Neutrophil (primary cell): ENCODE results near the gene DCUN1D5.

Experiments
- H3K27ac ChIP-seq: fragments of 200-600 bp; sonication (generic); 2 replicates; pipeline ENCODE4 v1.5.1; 2016; ENCODE audit warnings: mild to moderate bottlenecking, moderate library complexity
- H3K27me3 ChIP-seq: fragments of 200-600 bp; sonication (generic); 2 replicates; pipeline ENCODE4 v1.6.0; 2016; ENCODE audit warnings: mild to moderate bottlenecking
- H3K36me3 ChIP-seq: fragments of 200-600 bp; sonication (generic); 2 replicates; pipeline ENCODE4 v1.5.1; 2017
- H3K4me1 ChIP-seq, 2 experiments: fragments of 200-600 bp in 1 of 2; sonication (generic) in 1 of 2; 1 replicate in 1 of 2; 2 replicates in 1 of 2; pipeline versions ENCODE4 v1.5.1 to v1.6.1; 2013 to 2016; ENCODE audit warnings: low read depth in 1 of 2, low read length in 1 of 2, mild to moderate bottlenecking in 1 of 2, moderate library complexity in 1 of 2; ENCODE audit not compliant: control insufficient read depth in 1 of 2, insufficient read depth in 1 of 2
- H3K4me3 ChIP-seq, 2 experiments: fragments of 200-600 bp in 1 of 2; sonication (generic) in 1 of 2; 1 replicate in 1 of 2; 2 replicates in 1 of 2; pipeline ENCODE4 v1.5.1; 2013 to 2016; ENCODE audit warnings: low read depth in 1 of 2, low read length in 1 of 2, mild to moderate bottlenecking in 1 of 2, moderate library complexity in 1 of 2
- H3K9me3 ChIP-seq: fragments of 200-600 bp; sonication (generic); 2 replicates; pipeline ENCODE4 v1.5.1; 2016
- TF ChIP-seq, protein P1 (sequence below): fragments of 200-600 bp; sonication (generic); IDR thresholded peaks from 2 replicates; pipeline ENCODE4 v1.5.1; 2016; ENCODE audit warnings: antibody characterized with exemption

Gene DCUN1D5

DNA sequence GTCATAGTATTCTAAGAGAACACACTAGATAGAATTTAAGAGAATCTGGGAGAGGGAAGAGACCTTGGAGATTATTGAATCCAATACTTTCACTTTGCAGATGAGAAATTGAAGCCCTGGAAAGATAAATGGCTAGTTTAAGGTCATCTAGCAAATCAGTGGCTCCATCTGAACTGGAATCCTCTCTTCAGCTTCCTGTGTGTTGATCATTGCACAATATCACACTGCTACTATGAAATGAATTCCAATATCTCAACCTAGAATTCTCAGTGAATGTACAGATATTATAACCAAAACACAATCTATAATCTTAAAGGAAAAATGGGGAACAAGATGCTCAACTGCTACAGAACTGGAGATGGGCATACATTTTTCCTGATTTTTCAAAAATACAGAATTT, 44.1 kb downstream of the DCUN1D5 start:
- Histone ChIP-seq H3K4me1 (no peaks in the 10 kb centered on the region), H3K36me3 (no peaks in the 10 kb centered on the region), H3K9me3 (no peaks in the 10 kb centered on the region), H3K4me3 (no peak overlapping the region), H3K27ac (no peak overlapping the region), H3K27me3 (no peaks in the 10 kb centered on the region)
- TF ChIP-seq, protein P1, sequence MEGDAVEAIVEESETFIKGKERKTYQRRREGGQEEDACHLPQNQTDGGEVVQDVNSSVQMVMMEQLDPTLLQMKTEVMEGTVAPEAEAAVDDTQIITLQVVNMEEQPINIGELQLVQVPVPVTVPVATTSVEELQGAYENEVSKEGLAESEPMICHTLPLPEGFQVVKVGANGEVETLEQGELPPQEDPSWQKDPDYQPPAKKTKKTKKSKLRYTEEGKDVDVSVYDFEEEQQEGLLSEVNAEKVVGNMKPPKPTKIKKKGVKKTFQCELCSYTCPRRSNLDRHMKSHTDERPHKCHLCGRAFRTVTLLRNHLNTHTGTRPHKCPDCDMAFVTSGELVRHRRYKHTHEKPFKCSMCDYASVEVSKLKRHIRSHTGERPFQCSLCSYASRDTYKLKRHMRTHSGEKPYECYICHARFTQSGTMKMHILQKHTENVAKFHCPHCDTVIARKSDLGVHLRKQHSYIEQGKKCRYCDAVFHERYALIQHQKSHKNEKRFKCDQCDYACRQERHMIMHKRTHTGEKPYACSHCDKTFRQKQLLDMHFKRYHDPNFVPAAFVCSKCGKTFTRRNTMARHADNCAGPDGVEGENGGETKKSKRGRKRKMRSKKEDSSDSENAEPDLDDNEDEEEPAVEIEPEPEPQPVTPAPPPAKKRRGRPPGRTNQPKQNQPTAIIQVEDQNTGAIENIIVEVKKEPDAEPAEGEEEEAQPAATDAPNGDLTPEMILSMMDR: no peak

- TF ChIP-seq, protein P1: no peak
- H3K4me1 ChIP-seq: no peaks in the 10 kb centered on the region
- H3K36me3 ChIP-seq: no peaks in the 10 kb centered on the region
- H3K27me3 ChIP-seq: no peaks in the 10 kb centered on the region
- H3K4me3 ChIP-seq: no peak overlapping the region
- H3K27ac ChIP-seq: no peak overlapping the region
- H3K9me3 ChIP-seq: no peaks in the 10 kb centered on the region
Measured at GRCh38 chr11:103043826-103044678, 47.9 kb downstream of the DCUN1D5 start.

GRCh38 chr11:103042161-103042560, 49.8 kb downstream of the DCUN1D5 start:
- H3K27ac ChIP-seq: no peak overlapping the region
- H3K36me3 ChIP-seq: no peaks in the 10 kb centered on the region
- H3K9me3 ChIP-seq: no peaks in the 10 kb centered on the region
- no peak overlapping the region for H3K4me3 ChIP-seq
- TF ChIP-seq, protein P1: no peak
- no peaks in the 10 kb centered on the region for H3K4me1 ChIP-seq
- no peaks in the 10 kb centered on the region for H3K27me3 ChIP-seq

- H3K27ac ChIP-seq: no peak overlapping the region
- H3K4me3 ChIP-seq: no peak overlapping the region
- no peaks in the 10 kb centered on the region for H3K9me3 ChIP-seq
- no peaks in the 10 kb centered on the region for H3K4me1 ChIP-seq
- no peaks in the 10 kb centered on the region for H3K36me3 ChIP-seq
- TF ChIP-seq, protein P1: no peak
- H3K27me3 ChIP-seq: no peaks in the 10 kb centered on the region
Measured at GRCh38 chr11:103035791-103036434, 56.0 kb downstream of the DCUN1D5 start.

DNA sequence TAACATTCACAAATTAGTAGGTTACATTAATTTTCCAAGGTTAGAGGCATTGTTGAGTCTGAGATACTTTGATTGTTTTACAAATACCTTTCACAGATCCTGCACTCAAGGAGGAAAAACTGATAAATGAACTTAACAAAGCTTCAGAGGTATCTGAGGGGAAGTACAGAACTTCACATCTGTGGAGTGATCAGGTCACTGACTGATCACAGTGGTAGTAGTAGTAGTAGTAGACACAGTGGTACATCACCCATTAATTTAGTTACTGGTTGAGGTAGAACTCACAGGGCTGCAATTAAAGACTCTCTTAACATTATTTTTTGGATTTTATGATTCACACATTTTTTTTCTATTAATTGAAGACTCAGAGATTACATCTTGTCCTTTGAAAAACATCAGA, 56.7 kb downstream of the DCUN1D5 start:
- H3K9me3 ChIP-seq: no peaks in the 10 kb centered on the region
- no peak overlapping the region for H3K4me3 ChIP-seq
- TF ChIP-seq, protein P1: no peak
- no peaks in the 10 kb centered on the region for H3K27me3 ChIP-seq
- no peaks in the 10 kb centered on the region for H3K4me1 ChIP-seq
- no peak overlapping the region for H3K27ac ChIP-seq
- no peaks in the 10 kb centered on the region for H3K36me3 ChIP-seq
